SK-N-SH treated with all-trans-retinoic acid at 6 μM for 48 hours (cell line): ENCODE data around the gene GRPEL2.

Experiments used
- BACH2 ChIP-seq: fragments of 250-450 bp; sonication (Bioruptor Pico); IDR thresholded peaks from 2 replicates; pipeline ENCODE4 v1.9.0; 2021; ENCODE audit warnings: mild to moderate bottlenecking, borderline replicate concordance
- OSR1 ChIP-seq: fragments of 250-450 bp; sonication (Bioruptor Pico); IDR thresholded peaks from 2 replicates; pipeline ENCODE4 v1.8.0; 2022; ENCODE audit warnings: moderate library complexity, mild to moderate bottlenecking, inconsistent platforms
- PATZ1 ChIP-seq: fragments of 250-450 bp; sonication (Bioruptor Pico); IDR thresholded peaks from 2 replicates; pipeline ENCODE4 v1.8.0; 2020; ENCODE audit warnings: mild to moderate bottlenecking, moderate library complexity, borderline replicate concordance
- SNAI2 ChIP-seq: fragments of 250-450 bp; sonication (Bioruptor Pico); IDR thresholded peaks from 2 replicates; pipeline ENCODE4 v1.5.0; 2020; ENCODE audit warnings: mild to moderate bottlenecking, moderate library complexity
- ZFP30 ChIP-seq: fragments of 450-650 bp; formaldehyde crosslinking; IDR thresholded peaks from 2 replicates; pipeline ENCODE4 v1.5.0; 2022; ENCODE audit warnings: mild to moderate bottlenecking, moderate library complexity

DNA sequence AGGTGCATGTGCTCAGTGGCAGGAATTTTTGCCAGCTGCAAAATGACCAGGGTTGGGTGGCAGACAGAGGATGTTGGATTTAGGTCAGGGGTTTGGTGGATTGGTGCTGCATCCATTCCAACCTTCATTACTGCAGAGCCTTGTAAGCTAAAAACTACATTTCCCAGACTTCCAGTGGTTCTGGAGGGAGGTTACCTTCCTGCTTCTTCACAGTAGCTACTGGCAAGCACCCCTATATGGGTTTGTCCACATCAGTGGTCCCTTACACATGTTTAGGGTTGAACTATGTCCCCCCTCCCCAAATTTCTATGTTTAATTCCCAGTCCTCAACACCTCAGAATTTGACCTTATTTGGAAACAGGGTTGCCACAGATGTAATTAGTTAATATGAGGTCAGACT, 54.5 kb downstream of the GRPEL2 start:
- TF ChIP-seq SNAI2 (CRISPR knock-in tag) (no peak), ZFP30 (CRISPR knock-in tag) (no peak), PATZ1 (no peak), BACH2 (no peak), OSR1 (CRISPR knock-in tag) (no peak)
